Nephron progenitor cell (in vitro differentiated cells): Measurements from ENCODE around the gene LMBRD1.
A peak's percentile ranks its signal among the peaks of the same experiment; 100 is the strongest.
"Not testable (repeated sequence)": the region's sequence is repeated elsewhere in the genome, so short reads cannot be mapped to it uniquely, and the experiment has no call there.

Experiments used
- DNase-seq: peaks from one replicate; pipeline ENCODE4 v3.0.0; 2021
- H3K27ac Mint-ChIP-seq: 2 replicates; pipeline ENCODE4 v1.8.0; 2021; ENCODE audit warnings: mild to moderate bottlenecking, moderate library complexity, mixed read lengths
- H3K27me3 Mint-ChIP-seq: 2 replicates; pipeline ENCODE4 v1.8.0; 2021; ENCODE audit warnings: mild to moderate bottlenecking, low read depth, mixed read lengths; ENCODE audit not compliant: poor library complexity
- H3K36me3 Mint-ChIP-seq: 2 replicates; pipeline ENCODE4 v1.8.0; 2021; ENCODE audit warnings: low read depth, mixed read lengths
- H3K4me1 Mint-ChIP-seq: 2 replicates; pipeline ENCODE4 v1.8.0; 2021; ENCODE audit warnings: mixed read lengths
- H3K4me3 Mint-ChIP-seq: 2 replicates; pipeline ENCODE4 v1.8.0; 2021; ENCODE audit warnings: mild to moderate bottlenecking, moderate library complexity, mixed read lengths
- H3K9me3 Mint-ChIP-seq: 2 replicates; pipeline ENCODE4 v1.8.0; 2021; ENCODE audit warnings: mild to moderate bottlenecking, moderate library complexity, mixed read lengths
- TF ChIP-seq, protein P1 (sequence below): fragments of 200-600 bp; sonication (generic); IDR thresholded peaks from 2 replicates; pipeline ENCODE4 v1.5.0; 2021; ENCODE audit warnings: antibody characterized with exemption

Gene LMBRD1

DNA sequence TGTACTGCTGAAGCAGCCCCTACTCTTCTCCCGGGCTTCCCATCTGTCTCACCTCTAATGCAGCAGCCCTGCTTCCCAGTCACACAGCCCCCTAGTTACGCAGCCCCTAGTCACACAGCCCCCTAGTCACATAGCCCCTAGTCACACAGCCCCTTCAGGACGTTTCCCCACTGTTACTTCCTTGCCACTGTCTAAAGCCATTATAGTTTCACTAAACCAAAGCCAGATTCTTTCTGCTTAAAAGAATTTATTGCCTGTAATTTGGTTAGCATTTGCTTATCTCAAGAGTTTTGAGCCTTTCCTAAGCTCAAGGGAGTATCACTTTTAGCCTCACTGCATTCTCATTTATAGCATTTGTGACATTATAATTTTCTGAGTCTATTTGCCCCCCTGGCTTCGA, 127.9 kb downstream of the LMBRD1 start:
- peaks cover 2% of the 10 kb centered on the region for H3K27me3 Mint-ChIP-seq
- TF ChIP-seq, protein P1, sequence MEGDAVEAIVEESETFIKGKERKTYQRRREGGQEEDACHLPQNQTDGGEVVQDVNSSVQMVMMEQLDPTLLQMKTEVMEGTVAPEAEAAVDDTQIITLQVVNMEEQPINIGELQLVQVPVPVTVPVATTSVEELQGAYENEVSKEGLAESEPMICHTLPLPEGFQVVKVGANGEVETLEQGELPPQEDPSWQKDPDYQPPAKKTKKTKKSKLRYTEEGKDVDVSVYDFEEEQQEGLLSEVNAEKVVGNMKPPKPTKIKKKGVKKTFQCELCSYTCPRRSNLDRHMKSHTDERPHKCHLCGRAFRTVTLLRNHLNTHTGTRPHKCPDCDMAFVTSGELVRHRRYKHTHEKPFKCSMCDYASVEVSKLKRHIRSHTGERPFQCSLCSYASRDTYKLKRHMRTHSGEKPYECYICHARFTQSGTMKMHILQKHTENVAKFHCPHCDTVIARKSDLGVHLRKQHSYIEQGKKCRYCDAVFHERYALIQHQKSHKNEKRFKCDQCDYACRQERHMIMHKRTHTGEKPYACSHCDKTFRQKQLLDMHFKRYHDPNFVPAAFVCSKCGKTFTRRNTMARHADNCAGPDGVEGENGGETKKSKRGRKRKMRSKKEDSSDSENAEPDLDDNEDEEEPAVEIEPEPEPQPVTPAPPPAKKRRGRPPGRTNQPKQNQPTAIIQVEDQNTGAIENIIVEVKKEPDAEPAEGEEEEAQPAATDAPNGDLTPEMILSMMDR = no peak
- H3K9me3 Mint-ChIP-seq = no peaks in the 10 kb centered on the region
- DNase-seq = no peak
- H3K4me1 Mint-ChIP-seq = peaks cover 18% of the 10 kb centered on the region
- H3K27ac Mint-ChIP-seq = peak overlapping the region; percentile 57
- no peak overlapping the region for H3K4me3 Mint-ChIP-seq
- H3K36me3 Mint-ChIP-seq = peaks cover 17% of the 10 kb centered on the region

DNA sequence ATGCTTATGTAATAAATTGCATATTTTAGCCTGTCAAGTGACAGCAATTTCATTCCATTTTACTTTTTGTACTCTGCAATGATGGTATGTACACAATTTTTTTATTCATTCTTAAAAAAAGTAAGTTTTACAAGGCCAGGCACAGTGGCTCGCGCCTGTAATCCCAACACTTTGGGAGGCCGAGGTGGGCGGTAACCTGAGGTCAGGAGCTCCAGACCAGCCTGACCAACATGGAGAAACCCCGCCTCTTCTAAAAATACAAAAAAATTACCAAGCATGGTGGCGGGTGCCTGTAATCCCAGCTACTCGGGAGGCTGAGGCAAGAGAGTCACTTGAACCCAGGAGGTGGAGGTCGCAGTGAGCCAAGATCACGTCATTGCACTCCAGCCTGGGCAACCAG, 130.0 kb downstream of the LMBRD1 start:
- H3K27me3 Mint-ChIP-seq, H3K36me3 Mint-ChIP-seq, H3K4me3 Mint-ChIP-seq, DNase-seq, H3K27ac Mint-ChIP-seq, H3K9me3 Mint-ChIP-seq: not testable (repeated sequence)
- H3K4me1 Mint-ChIP-seq = peaks cover 13% of the 10 kb centered on the region

DNA sequence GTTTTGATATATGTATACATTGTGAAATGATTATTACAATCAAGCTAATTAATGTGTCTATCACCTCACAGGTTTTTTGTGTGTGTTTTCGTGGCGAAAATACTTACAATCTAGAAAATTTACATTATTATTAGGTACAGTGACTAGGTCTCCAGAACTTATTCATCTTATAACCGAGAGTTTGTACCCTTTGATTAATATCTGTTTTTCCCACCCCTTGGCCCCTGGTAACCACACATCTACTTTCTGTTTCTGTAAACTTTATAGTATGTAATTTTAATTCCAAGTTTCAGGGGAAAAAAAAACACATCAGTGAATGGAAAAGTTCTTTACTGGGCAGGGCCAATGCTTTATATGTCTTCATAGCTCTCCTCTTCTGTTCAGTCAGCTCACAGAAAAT, 131.4 kb downstream of the LMBRD1 start:
- Mint-ChIP-seq H3K9me3 (no peaks in the 10 kb centered on the region), H3K27me3 (peaks cover 3% of the 10 kb centered on the region), H3K36me3 (no peaks in the 10 kb centered on the region), H3K4me3 (no peak overlapping the region), H3K27ac (no peak overlapping the region), H3K4me1 (peaks cover 13% of the 10 kb centered on the region)
- DNase-seq = no peak
- TF ChIP-seq, protein P1 = no peak

DNA sequence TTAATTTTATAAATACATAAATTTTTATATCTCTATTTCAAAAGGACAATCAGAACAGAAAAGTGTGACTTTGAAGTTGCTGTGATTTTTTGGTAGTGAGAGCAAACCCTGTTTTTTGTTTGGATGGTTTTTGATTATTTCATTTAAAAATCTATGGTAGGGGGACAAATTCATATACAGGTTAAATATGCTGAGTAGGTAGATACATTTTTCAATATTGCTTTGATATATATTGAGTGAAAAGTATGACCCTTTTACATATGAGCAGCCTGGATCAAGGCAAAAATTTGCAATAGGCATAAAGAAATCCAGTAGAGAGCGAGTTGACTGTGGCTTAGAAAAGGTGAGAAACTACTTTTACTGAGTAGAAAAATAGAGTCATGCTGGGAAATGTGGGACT, 132.3 kb downstream of the LMBRD1 start:
- H3K9me3 Mint-ChIP-seq = peaks cover 7% of the 10 kb centered on the region
- DNase-seq = no peak
- no peak overlapping the region for H3K27ac Mint-ChIP-seq
- TF ChIP-seq, protein P1 = no peak
- H3K4me3 Mint-ChIP-seq = no peak overlapping the region
- H3K36me3 Mint-ChIP-seq = peaks cover 2% of the 10 kb centered on the region
- peaks cover 13% of the 10 kb centered on the region for H3K4me1 Mint-ChIP-seq
- peaks cover 3% of the 10 kb centered on the region for H3K27me3 Mint-ChIP-seq

DNA sequence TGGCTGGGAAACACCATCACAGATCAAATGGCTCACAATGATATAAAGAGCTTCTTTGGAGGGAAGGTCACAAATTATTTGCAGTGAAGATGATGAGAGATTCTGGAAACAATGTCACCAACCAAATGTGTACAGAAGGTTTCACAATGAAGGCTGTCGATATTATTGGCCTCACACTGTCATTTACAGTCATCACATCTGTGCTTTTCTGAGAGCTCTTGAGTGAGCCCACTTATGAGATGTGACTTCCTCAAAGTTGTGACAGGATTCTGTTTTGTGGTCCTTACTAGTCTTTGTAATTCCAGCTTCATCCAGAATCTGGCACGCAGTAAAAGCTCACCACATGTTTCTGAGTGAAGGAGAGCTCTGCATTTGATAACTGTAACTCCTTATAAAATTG, 133.6 kb downstream of the LMBRD1 start:
- H3K27ac Mint-ChIP-seq = no peak overlapping the region
- peaks cover 8% of the 10 kb centered on the region for H3K36me3 Mint-ChIP-seq
- peaks cover 3% of the 10 kb centered on the region for H3K27me3 Mint-ChIP-seq
- DNase-seq = no peak
- TF ChIP-seq, protein P1 = no peak
- peaks cover 4% of the 10 kb centered on the region for H3K4me1 Mint-ChIP-seq
- H3K9me3 Mint-ChIP-seq = peaks cover 20% of the 10 kb centered on the region
- H3K4me3 Mint-ChIP-seq = no peak overlapping the region

DNA sequence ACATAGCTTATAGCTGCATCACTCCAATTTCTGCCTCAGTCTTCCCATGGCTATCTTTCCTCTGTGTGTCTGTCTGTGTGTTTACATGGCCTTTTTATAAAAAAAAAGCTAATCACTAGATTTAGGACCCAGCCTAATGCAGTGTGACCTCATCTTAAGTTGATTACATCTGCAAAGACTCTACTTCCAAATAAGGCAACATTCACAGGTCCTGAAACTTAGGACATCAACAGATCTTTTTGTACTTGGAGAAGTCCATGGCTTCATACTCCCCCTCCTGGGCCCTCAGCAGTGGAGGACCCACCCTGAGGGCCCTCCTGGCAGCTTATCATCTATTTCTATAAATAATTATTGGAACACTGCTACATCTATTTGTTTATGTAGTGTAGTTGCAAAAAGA, 146.1 kb downstream of the LMBRD1 start:
- H3K4me1 Mint-ChIP-seq = no peaks in the 10 kb centered on the region
- no peak for DNase-seq
- no peak overlapping the region for H3K27ac Mint-ChIP-seq
- no peak overlapping the region for H3K4me3 Mint-ChIP-seq
- no peaks in the 10 kb centered on the region for H3K9me3 Mint-ChIP-seq
- no peaks in the 10 kb centered on the region for H3K36me3 Mint-ChIP-seq
- H3K27me3 Mint-ChIP-seq = peaks cover 2% of the 10 kb centered on the region
- TF ChIP-seq, protein P1 = no peak
